ENCODE results near the gene SURF1.

SURF1 gene

GRCh38 chr9:133305731-133306130 is 50.6 kb downstream of the SURF1 start:
- no peak overlapping the region for H3K27ac Mint-ChIP-seq
- H3K4me1 Mint-ChIP-seq: no peaks in the 10 kb centered on the region
- DNase-seq (no peak), ATAC-seq (no peak)
- peaks cover 24% of the 10 kb centered on the region for H3K27me3 Mint-ChIP-seq
- no peak overlapping the region for H3K4me3 Mint-ChIP-seq
- H3K9me3 Mint-ChIP-seq: no peaks in the 10 kb centered on the region

DNA sequence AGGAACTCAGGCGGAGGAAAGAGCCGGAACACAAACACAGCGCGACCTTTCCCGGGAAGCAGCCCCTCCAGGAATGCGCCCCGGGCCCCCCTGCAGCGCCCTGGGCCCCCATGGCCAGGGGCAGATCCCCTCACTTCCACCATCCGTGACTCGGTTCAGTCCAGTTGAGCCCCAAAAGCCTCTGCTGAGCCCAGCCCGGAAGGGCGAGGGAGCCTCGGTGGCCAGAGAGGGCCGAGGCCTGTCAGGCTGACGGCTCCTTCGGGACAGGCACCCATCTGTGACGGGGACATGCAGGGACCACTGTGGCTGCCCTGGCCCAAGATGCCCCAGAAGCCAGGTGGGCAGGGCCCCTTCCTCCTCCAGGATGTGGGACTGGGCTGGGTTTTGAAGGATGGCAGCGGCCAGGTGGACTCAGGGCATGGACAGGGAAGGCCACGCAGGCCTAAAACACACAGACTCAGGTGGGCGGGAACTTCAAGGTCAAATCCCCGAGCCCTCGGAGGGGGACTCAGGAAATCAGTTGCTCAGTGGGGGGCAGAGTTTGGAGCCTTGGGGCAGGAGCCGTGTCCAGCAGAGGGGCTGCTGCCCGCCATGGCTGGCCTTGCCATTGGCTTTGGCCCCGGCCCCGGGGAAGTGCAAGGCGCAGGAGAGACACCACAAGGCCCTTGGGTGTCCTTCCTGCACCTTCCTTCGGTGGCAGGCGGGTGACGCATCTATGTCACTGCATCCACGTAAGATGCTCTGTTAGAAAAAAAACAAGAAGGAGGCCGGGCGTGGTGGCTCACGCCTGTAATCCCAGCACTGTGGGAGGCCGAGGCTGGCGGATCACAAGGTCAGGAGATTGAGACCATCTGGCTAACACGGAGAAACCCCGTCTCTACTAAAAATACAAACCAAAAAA is 51.6 kb downstream of the SURF1 start:
- DNase-seq (no peak), ATAC-seq (no peak)
- H3K9me3 Mint-ChIP-seq: no peaks in the 10 kb centered on the region
- H3K4me1 Mint-ChIP-seq: no peaks in the 10 kb centered on the region
- peak overlapping the region in 1 of 2 donors; percentile 4 for H3K27ac Mint-ChIP-seq
- H3K4me3 Mint-ChIP-seq: no peak overlapping the region
- peaks cover 20% of the 10 kb centered on the region for H3K27me3 Mint-ChIP-seq

GRCh38 chr9:133304158-133304470 is 52.2 kb downstream of the SURF1 start:
- ATAC-seq: no peak
- DNase-seq: no peak
- Mint-ChIP-seq H3K27ac (no peak overlapping the region), H3K9me3 (no peaks in the 10 kb centered on the region), H3K4me3 (no peak overlapping the region), H3K27me3 (peaks cover 14% of the 10 kb centered on the region), H3K4me1 (no peaks in the 10 kb centered on the region)

GRCh38 chr9:133303266-133304157 is 52.8 kb downstream of the SURF1 start:
- Mint-ChIP-seq H3K27ac (no peak overlapping the region), H3K9me3 (no peaks in the 10 kb centered on the region), H3K4me3 (no peak overlapping the region), H3K27me3 (peaks cover 12% of the 10 kb centered on the region), H3K4me1 (no peaks in the 10 kb centered on the region)
- ATAC-seq (no peak), DNase-seq (no peak)
